Fibroblast of skin of right quadriceps (primary cell): ENCODE results near the gene VDR.
"Not testable (repeated sequence)": the region's sequence is repeated elsewhere in the genome, so short reads cannot be mapped to it uniquely, and the experiment has no call there.

Experiments used
- DNase-seq: peaks from one replicate; pipeline ENCODE4 v3.0.0-alpha.2; 2013

Gene VDR

GRCh38 chr12:47811072-47811396 lies 93.8 kb downstream of the VDR start:
- DNase-seq, result no peak

- not testable (repeated sequence) for DNase-seq
These were observed 95.3 kb downstream of the VDR start for GRCh38 chr12:47809518-47809917.

GRCh38 chr12:47808574-47809365 lies 96.0 kb downstream of the VDR start:
- no peak for DNase-seq

GRCh38 chr12:47808050-47808449 lies 96.7 kb downstream of the VDR start:
- peak; percentile 40 for DNase-seq

- DNase-seq, result no peak
These were observed 97.5 kb downstream of the VDR start for GRCh38 chr12:47807338-47807737.

- DNase-seq, result no peak
These were observed 99.4 kb downstream of the VDR start for GRCh38 chr12:47805417-47805816.

- DNase-seq, result no peak
These were observed 100.6 kb downstream of the VDR start for GRCh38 chr12:47804171-47804570.

GRCh38 chr12:47803191-47803875 lies 101.5 kb downstream of the VDR start:
- DNase-seq, result no peak

GRCh38 chr12:47802312-47802711 lies 102.5 kb downstream of the VDR start:
- DNase-seq, result no peak

GRCh38 chr12:47801904-47802246 lies 102.9 kb downstream of the VDR start:
- no peak for DNase-seq

GRCh38 chr12:47801170-47801903 lies 103.5 kb downstream of the VDR start:
- no peak for DNase-seq

GRCh38 chr12:47800582-47800981 lies 104.2 kb downstream of the VDR start:
- DNase-seq, result no peak

GRCh38 chr12:47799357-47799955 lies 105.3 kb downstream of the VDR start:
- DNase-seq, result no peak

GRCh38 chr12:47798382-47798948 lies 106.3 kb downstream of the VDR start:
- no peak for DNase-seq

GRCh38 chr12:47797441-47797840 lies 107.4 kb downstream of the VDR start:
- no peak for DNase-seq

- DNase-seq, result no peak
These were observed 108.9 kb downstream of the VDR start for GRCh38 chr12:47795814-47796411.

- no peak for DNase-seq
These were observed 109.5 kb downstream of the VDR start for GRCh38 chr12:47795121-47795813.

GRCh38 chr12:47794679-47795078 lies 110.1 kb downstream of the VDR start:
- no peak for DNase-seq

GRCh38 chr12:47793015-47793681 lies 111.6 kb downstream of the VDR start:
- no peak for DNase-seq

- DNase-seq, result no peak
These were observed 112.9 kb downstream of the VDR start for GRCh38 chr12:47791874-47792273.
